ENCODE measurements around the gene SERPINB2. TPM values are rescaled to one million over a fixed set of nuclear protein-coding genes. Genes with fewer than 3 reads are reported as not detected.
A peak's percentile ranks its signal among the peaks of the same experiment; 100 is the strongest.
"Not testable (repeated sequence)": the region's sequence is repeated elsewhere in the genome, so short reads cannot be mapped to it uniquely, and the experiment has no call there.

SERPINB2 gene
- total RNA-seq, 1 donor from 2014 or later, result not detected

- Mint-ChIP-seq H3K4me1 (ENCODE audit: low read depth) (peaks cover 5% of the 10 kb centered on the region), H3K36me3 (ENCODE audit: low read depth) (peaks cover 2% of the 10 kb centered on the region), H3K4me3 (ENCODE audit: unreplicated experiment) (no peak overlapping the region), H3K27me3 (ENCODE audit: low read depth) (peaks cover 25% of the 10 kb centered on the region), H3K27ac (ENCODE audit: unreplicated experiment) (no peak overlapping the region), H3K9me3 (ENCODE audit: low read depth) (peaks cover 11% of the 10 kb centered on the region)
- TF ChIP-seq CTCF (IDR thresholded peaks at IDR 0.05), result no peak
- no peak for DNase-seq (ENCODE audit: low spot score)
Measured at GRCh38 chr18:63940008-63940407, 52.5 kb downstream of the SERPINB2 start.

- Mint-ChIP-seq H3K27me3 (ENCODE audit: low read depth) (peaks cover 25% of the 10 kb centered on the region), H3K9me3 (ENCODE audit: low read depth) (peaks cover 11% of the 10 kb centered on the region)
- H3K4me3 Mint-ChIP-seq (ENCODE audit: unreplicated experiment); H3K27ac Mint-ChIP-seq (ENCODE audit: unreplicated experiment); DNase-seq (ENCODE audit: low spot score); H3K4me1 Mint-ChIP-seq (ENCODE audit: low read depth); H3K36me3 Mint-ChIP-seq (ENCODE audit: low read depth): not testable (repeated sequence)
Measured at GRCh38 chr18:63940543-63941050, 53.1 kb downstream of the SERPINB2 start.

- H3K4me3 Mint-ChIP-seq (ENCODE audit: unreplicated experiment), result no peak overlapping the region
Measured at GRCh38 chr18:63947051-63947790, 59.7 kb downstream of the SERPINB2 start.

GRCh38 chr18:63949068-63949737, 61.7 kb downstream of the SERPINB2 start, which contains the start of gene HMSD:
Gene HMSD, plus strand, starts transcription at chr18:63949301. Its CDS starts 4,155 bp downstream, at chr18:63953456.
- no peak within 1 kb of the TSS for H3K27ac Mint-ChIP-seq (ENCODE audit: unreplicated experiment)
- peaks cover 13% of the 10 kb centered on the region for H3K27me3 Mint-ChIP-seq (ENCODE audit: low read depth)
- no peak for DNase-seq (ENCODE audit: low spot score)
- H3K4me1 Mint-ChIP-seq (ENCODE audit: low read depth), result peaks cover 11% of the 10 kb centered on the region
- H3K4me3 Mint-ChIP-seq (ENCODE audit: unreplicated experiment), result peak within 1 kb of the TSS; percentile 45
- H3K36me3 Mint-ChIP-seq (ENCODE audit: low read depth), result no peaks in the 10 kb centered on the region
- TF ChIP-seq CTCF (IDR thresholded peaks at IDR 0.05), result peak; percentile 65
- peaks cover 2% of the 10 kb centered on the region for H3K9me3 Mint-ChIP-seq (ENCODE audit: low read depth)

More at GRCh38 chr18:63947051-63947790, 59.7 kb downstream of the SERPINB2 start:
- no peak for DNase-seq (ENCODE audit: low spot score)
- Mint-ChIP-seq H3K4me1 (ENCODE audit: low read depth) (peaks cover 11% of the 10 kb centered on the region), H3K27ac (ENCODE audit: unreplicated experiment) (no peak overlapping the region), H3K9me3 (ENCODE audit: low read depth) (peaks cover 8% of the 10 kb centered on the region), H3K27me3 (ENCODE audit: low read depth) (peaks cover 33% of the 10 kb centered on the region), H3K36me3 (ENCODE audit: low read depth) (no peaks in the 10 kb centered on the region)
- TF ChIP-seq CTCF (IDR thresholded peaks at IDR 0.05), result no peak

- H3K27me3 Mint-ChIP-seq (ENCODE audit: low read depth), result peaks cover 21% of the 10 kb centered on the region
- peaks cover 11% of the 10 kb centered on the region for H3K4me1 Mint-ChIP-seq (ENCODE audit: low read depth)
- no peaks in the 10 kb centered on the region for H3K36me3 Mint-ChIP-seq (ENCODE audit: low read depth)
- TF ChIP-seq CTCF (IDR thresholded peaks at IDR 0.05), result peak; percentile 50
- H3K4me3 Mint-ChIP-seq (ENCODE audit: unreplicated experiment), result no peak overlapping the region
- no peak for DNase-seq (ENCODE audit: low spot score)
- no peaks in the 10 kb centered on the region for H3K9me3 Mint-ChIP-seq (ENCODE audit: low read depth)
- no peak overlapping the region for H3K27ac Mint-ChIP-seq (ENCODE audit: unreplicated experiment)
Measured at GRCh38 chr18:63951302-63951705, 63.8 kb downstream of the SERPINB2 start.

Other genes with a start within 250 kb of the SERPINB2 start
- not detected in 3 replicates for gene SERPINB4, start 243.4 kb upstream of the SERPINB2 start, total RNA-seq
- not detected in 3 replicates for gene SERPINB3, start 225.8 kb upstream of the SERPINB2 start, total RNA-seq
- not detected in 3 replicates for gene SERPINB11, start 184.7 kb upstream of the SERPINB2 start, total RNA-seq
- not detected in 3 replicates for gene SERPINB7, start 112.3 kb upstream of the SERPINB2 start, total RNA-seq
- gene SERPINB10, start 20.3 kb downstream of the SERPINB2 start, total RNA-seq, result not detected in 3 replicates
- not detected in 3 replicates for gene HMSD, start 61.6 kb downstream of the SERPINB2 start, total RNA-seq
- gene SERPINB8, start 82.4 kb downstream of the SERPINB2 start, total RNA-seq, result 10.2 to 13.6 TPM (median 12.0 TPM) in 3 replicates

All from chondrocyte (in vitro differentiated cells).